CD14-positive monocyte (primary cell): Measurements from ENCODE around the gene PHC2. TPM values are rescaled to one million over a fixed set of nuclear protein-coding genes. Genes with fewer than 3 reads are reported as not detected.
A peak's percentile ranks its signal among the peaks of the same experiment; 100 is the strongest.

Experiments
- DNase-seq, 3 donors: peaks; one replicate each; pipeline ENCODE4 v3.0.0-alpha.2; 2011 to 2022
- H2AFZ ChIP-seq: 2 replicates; pipeline ENCODE4 v1.6.0; 2012; ENCODE audit warnings: mild to moderate bottlenecking, low read depth, low read length, inconsistent platforms; ENCODE audit not compliant: insufficient read depth, poor library complexity, severe bottlenecking
- H3K27ac ChIP-seq, 2 donors: 1 replicate in 1 of 2; 2 replicates in 1 of 2; pipeline ENCODE4 v1.5.1; 2012 to 2013; ENCODE audit warnings: low read length in 2 of 2, control low read depth in 1 of 2, inconsistent platforms in 1 of 2, low read depth in 1 of 2, mild to moderate bottlenecking in 1 of 2
- H3K27me3 ChIP-seq, 2 donors: one replicate each; pipeline versions ENCODE4 v1.6.0 to v1.6.1; 2011 to 2013; ENCODE audit warnings: low read length in 2 of 2; ENCODE audit not compliant: control insufficient read depth in 2 of 2, insufficient read depth in 2 of 2
- H3K36me3 ChIP-seq, 2 donors: replicated peaks in 1 of 2; 1 replicate in 1 of 2; 2 replicates in 1 of 2; pipeline versions ENCODE4 v1.5.1 to v1.6.1; 2012 to 2013; ENCODE audit warnings: low read length in 2 of 2, control low read depth in 1 of 2, inconsistent platforms in 1 of 2, mild to moderate bottlenecking in 1 of 2; ENCODE audit not compliant: insufficient read depth in 2 of 2, control insufficient read depth in 1 of 2
- H3K4me1 ChIP-seq, 2 donors: 1 replicate in 1 of 2; 2 replicates in 1 of 2; pipeline versions ENCODE4 v1.5.1 to v1.6.1; 2012 to 2013; ENCODE audit warnings: low read length in 2 of 2, control low read depth in 1 of 2, inconsistent platforms in 1 of 2, mild to moderate bottlenecking in 1 of 2, moderate library complexity in 1 of 2; ENCODE audit not compliant: insufficient read depth in 2 of 2, control insufficient read depth in 1 of 2
- H3K4me2 ChIP-seq: replicated peaks from 2 replicates; pipeline ENCODE3; 2012; ENCODE audit warnings: low read length, moderate library complexity, mild to moderate bottlenecking; ENCODE audit not compliant: poor library complexity, severe bottlenecking; ENCODE audit errors: extremely low read depth
- H3K4me3 ChIP-seq, 3 experiments: fragments of 200-600 bp in 1 of 3; sonication (generic) in 1 of 3; replicated peaks in 1 of 3; 1 replicate in 2 of 3; 2 replicates in 1 of 3; pipeline ENCODE4 v1.5.1; 2011 to 2013; ENCODE audit warnings: low read length in 3 of 3, mild to moderate bottlenecking in 3 of 3, control low read depth in 2 of 3, low read depth in 2 of 3, inconsistent platforms in 1 of 3, moderate library complexity in 1 of 3
- H3K79me2 ChIP-seq: 2 replicates; pipeline ENCODE4 v1.6.0; 2012; ENCODE audit warnings: mild to moderate bottlenecking, control low read depth, inconsistent platforms, low read length, moderate library complexity; ENCODE audit not compliant: insufficient read depth
- H3K9ac ChIP-seq: 2 replicates; pipeline ENCODE4 v1.6.0; 2017; ENCODE audit warnings: low read length, mild to moderate bottlenecking; ENCODE audit not compliant: insufficient read depth, poor library complexity, severe bottlenecking
- H3K9me3 ChIP-seq, 2 donors: replicated peaks in 1 of 2; 1 replicate in 1 of 2; 2 replicates in 1 of 2; pipeline versions ENCODE4 v1.5.1 to v1.6.1; 2012 to 2013; ENCODE audit warnings: low read length in 2 of 2, control low read depth in 1 of 2; ENCODE audit not compliant: control insufficient read depth in 1 of 2, insufficient read depth in 1 of 2
- H4K20me1 ChIP-seq: 2 replicates; pipeline ENCODE4 v1.6.0; 2012; ENCODE audit warnings: mild to moderate bottlenecking, low read length, control low read depth, moderate library complexity; ENCODE audit not compliant: insufficient read depth
- H3K27ac Mint-ChIP-seq, 7 donors: one replicate each; pipeline ENCODE4 v1.8.0; 2020; ENCODE audit warnings: mild to moderate bottlenecking in 7 of 7, mixed read lengths in 7 of 7, moderate library complexity in 6 of 7, inconsistent platforms in 2 of 7
- H3K27me3 Mint-ChIP-seq, 3 donors: one replicate each; pipeline ENCODE4 v1.8.0; 2021 to 2022; ENCODE audit warnings: low read depth in 3 of 3, mild to moderate bottlenecking in 3 of 3, mixed read lengths in 3 of 3, moderate library complexity in 3 of 3, inconsistent platforms in 1 of 3
- H3K36me3 Mint-ChIP-seq, 2 donors: one replicate each; pipeline ENCODE4 v1.8.0; 2020; ENCODE audit warnings: mixed read lengths in 2 of 2, inconsistent platforms in 1 of 2, mild to moderate bottlenecking in 1 of 2
- H3K4me1 Mint-ChIP-seq: one replicate; pipeline ENCODE4 v1.8.0; 2020; ENCODE audit warnings: mild to moderate bottlenecking, mixed read lengths
- H3K4me3 Mint-ChIP-seq, 2 donors: one replicate each; pipeline ENCODE4 v1.8.0; 2020; ENCODE audit warnings: mild to moderate bottlenecking in 2 of 2, mixed read lengths in 2 of 2, moderate library complexity in 1 of 2
- H3K9me3 Mint-ChIP-seq, 7 donors: one replicate each; pipeline ENCODE4 v1.8.0; 2020 to 2022; ENCODE audit warnings: mixed read lengths in 7 of 7, mild to moderate bottlenecking in 6 of 7, moderate library complexity in 6 of 7, inconsistent platforms in 2 of 7
- WGBS: methylation state at CpG from one replicate; pipeline ENCODE4 v1.1.5; 2013; ENCODE audit warnings: missing lambda C conversion rate; ENCODE audit not compliant: insufficient coverage; 5-methylcytosine and 5-hydroxymethylcytosine counted together
- intact Hi-C, 2 donors: fragments of 100-400 bp; cut with micrococcal nuclease; formaldehyde crosslinking; loops; one replicate each; pipeline versions ENCODE4 v1.15.0 to v1.15.1; 2023
- polyA plus RNA-seq, 3 donors: library from polyadenylated mRNA; depleted of rRNA in 1 of 3; unstranded in 2 of 3; stranded (reverse) in 1 of 3; fragments of 300-500 nt in 2 of 3; fragments of >200 nt in 1 of 3; fragmentation: Illumina TruSeq in 2 of 3; gene quantifications; 1 replicate in 2 of 3; 2 replicates in 1 of 3; pipeline ENCODE4 v1.2.3, GENCODE V29; 2012 to 2021
- TF ChIP-seq, protein P1 (sequence below): fragments of 200-600 bp; IDR thresholded peaks from one replicate; pipeline ENCODE4 v1.8.0; 2022; ENCODE audit warnings: antibody characterized with exemption, mild to moderate bottlenecking

PHC2 gene
- polyA plus RNA-seq, 3 donors = 18.9 to 85.3 (median 53.1) TPM

DNA sequence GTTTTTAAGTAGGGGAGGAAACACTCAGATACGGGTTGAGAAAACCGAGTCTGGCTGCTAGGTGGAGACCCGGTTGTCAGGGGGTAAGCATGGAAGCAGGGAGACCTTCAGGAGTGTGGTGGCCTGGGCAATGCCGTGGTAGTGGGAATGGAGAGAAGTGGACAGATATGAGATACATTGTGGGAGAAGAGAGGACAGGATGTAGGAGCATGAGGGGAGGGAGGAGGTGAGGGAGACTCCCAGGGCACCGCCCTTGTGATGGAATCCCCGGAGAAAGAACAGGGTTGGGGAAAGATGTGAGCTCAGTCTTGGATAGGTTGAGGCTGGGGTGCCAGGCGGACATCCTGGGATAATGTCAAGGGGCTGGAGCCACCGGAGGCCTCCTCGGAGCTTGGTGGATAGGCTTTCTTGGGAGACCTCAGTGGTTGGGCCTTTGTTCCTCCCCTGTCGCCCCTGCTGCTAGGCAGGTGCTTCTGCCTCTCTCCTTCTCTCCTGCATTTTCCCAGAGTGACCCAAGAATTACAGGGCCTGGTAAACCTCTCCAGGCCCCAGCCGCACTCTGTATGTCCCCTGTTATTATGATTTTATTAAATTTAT, 153.3 kb downstream of the PHC2 start:
- 85% methylated on average over 9 of the region's 11 CpGs for WGBS
- no peak overlapping the region for H2AFZ ChIP-seq
- no peak overlapping the region for H3K4me3 Mint-ChIP-seq
- TF ChIP-seq, protein P1, sequence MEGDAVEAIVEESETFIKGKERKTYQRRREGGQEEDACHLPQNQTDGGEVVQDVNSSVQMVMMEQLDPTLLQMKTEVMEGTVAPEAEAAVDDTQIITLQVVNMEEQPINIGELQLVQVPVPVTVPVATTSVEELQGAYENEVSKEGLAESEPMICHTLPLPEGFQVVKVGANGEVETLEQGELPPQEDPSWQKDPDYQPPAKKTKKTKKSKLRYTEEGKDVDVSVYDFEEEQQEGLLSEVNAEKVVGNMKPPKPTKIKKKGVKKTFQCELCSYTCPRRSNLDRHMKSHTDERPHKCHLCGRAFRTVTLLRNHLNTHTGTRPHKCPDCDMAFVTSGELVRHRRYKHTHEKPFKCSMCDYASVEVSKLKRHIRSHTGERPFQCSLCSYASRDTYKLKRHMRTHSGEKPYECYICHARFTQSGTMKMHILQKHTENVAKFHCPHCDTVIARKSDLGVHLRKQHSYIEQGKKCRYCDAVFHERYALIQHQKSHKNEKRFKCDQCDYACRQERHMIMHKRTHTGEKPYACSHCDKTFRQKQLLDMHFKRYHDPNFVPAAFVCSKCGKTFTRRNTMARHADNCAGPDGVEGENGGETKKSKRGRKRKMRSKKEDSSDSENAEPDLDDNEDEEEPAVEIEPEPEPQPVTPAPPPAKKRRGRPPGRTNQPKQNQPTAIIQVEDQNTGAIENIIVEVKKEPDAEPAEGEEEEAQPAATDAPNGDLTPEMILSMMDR = no peak
- no peak overlapping the region for H3K27ac ChIP-seq
- H4K20me1 ChIP-seq = peaks cover 33% of the 10 kb centered on the region
- H3K9me3 ChIP-seq = no peaks in the 10 kb centered on the region
- peaks cover 62 to 77% of the 10 kb centered on the region in 2 donors for H3K36me3 Mint-ChIP-seq
- H3K4me2 ChIP-seq = no peak overlapping the region
- H3K36me3 ChIP-seq = peaks cover 50 to 85% of the 10 kb centered on the region in 2 donors
- peak overlapping the region in 3 of 7 donors; percentile 21 to 61 (median 25) for H3K27ac Mint-ChIP-seq
- intact Hi-C loops = no loop called here
- DNase-seq = no peak
- H3K4me1 Mint-ChIP-seq = peaks cover 3% of the 10 kb centered on the region
- no peaks in the 10 kb centered on the region for H3K4me1 ChIP-seq
- H3K9ac ChIP-seq = no peak overlapping the region
- H3K4me3 ChIP-seq = no peak overlapping the region
- no peaks in the 10 kb centered on the region for H3K9me3 Mint-ChIP-seq
- no peaks in the 10 kb centered on the region for H3K27me3 ChIP-seq
- no peaks in the 10 kb centered on the region for H3K79me2 ChIP-seq
- peaks cover 0 to 2% (median 0%) of the 10 kb centered on the region in 3 donors for H3K27me3 Mint-ChIP-seq

DNA sequence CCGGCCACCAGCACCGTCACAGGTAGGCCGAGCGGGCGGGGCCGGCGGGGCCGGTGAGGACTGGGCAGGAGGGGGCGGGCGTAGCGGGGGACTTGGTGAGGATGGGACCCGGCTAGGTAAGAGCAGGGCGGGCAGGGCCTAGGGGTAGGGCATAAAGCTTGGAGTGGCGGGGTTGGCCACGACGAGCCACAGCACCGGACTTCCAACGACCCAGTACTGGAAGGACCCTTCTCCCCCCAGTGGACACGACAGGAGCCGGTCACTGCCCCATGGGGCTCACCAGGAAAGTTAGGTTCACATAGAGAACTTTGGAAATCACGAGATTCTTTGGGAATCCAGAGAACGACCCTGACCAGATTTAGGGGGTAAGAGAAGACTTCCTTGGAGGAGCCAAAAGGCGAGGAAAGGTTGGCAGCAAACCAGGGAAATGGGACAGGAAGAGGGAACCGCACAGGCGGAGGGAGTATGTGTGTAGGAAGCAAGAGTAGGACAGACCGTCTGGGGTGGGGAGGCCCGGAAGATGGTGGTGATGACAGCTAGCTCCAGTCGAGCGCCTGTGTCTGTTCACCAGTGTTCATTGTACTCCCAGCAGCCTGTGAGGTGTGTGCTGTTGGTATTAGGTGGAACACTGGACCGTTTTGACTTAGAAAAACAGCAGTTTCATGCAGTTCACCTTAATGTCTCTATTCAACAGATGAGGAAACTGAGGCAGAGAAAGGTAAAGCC, 154.2 kb downstream of the PHC2 start:
- H3K79me2 ChIP-seq = no peaks in the 10 kb centered on the region
- no peaks in the 10 kb centered on the region for H3K4me1 ChIP-seq
- Mint-ChIP-seq H3K27me3 (no peaks in the 10 kb centered on the region), H3K9me3 (no peaks in the 10 kb centered on the region), H3K4me3 (no peak overlapping the region), H3K36me3 (peaks cover 55 to 72% of the 10 kb centered on the region in 2 donors), H3K4me1 (peaks cover 4% of the 10 kb centered on the region), H3K27ac (peak overlapping the region in 1 of 7 donors; percentile 31)
- TF ChIP-seq, protein P1 = no peak
- 95% methylated on average over 14 of the region's 30 CpGs for WGBS
- no peak overlapping the region for H3K9ac ChIP-seq
- DNase-seq = no peak
- H3K4me2 ChIP-seq = no peak overlapping the region
- peaks cover 46 to 80% of the 10 kb centered on the region in 2 donors for H3K36me3 ChIP-seq
- intact Hi-C loops = no loop called here
- no peaks in the 10 kb centered on the region for H3K27me3 ChIP-seq
- no peak overlapping the region for H2AFZ ChIP-seq
- H3K4me3 ChIP-seq = no peak overlapping the region
- peaks cover 41% of the 10 kb centered on the region for H4K20me1 ChIP-seq
- H3K27ac ChIP-seq = no peak overlapping the region
- no peaks in the 10 kb centered on the region for H3K9me3 ChIP-seq
